ENCODE measurements around the gene CYP19A1.

Gene CYP19A1

DNA sequence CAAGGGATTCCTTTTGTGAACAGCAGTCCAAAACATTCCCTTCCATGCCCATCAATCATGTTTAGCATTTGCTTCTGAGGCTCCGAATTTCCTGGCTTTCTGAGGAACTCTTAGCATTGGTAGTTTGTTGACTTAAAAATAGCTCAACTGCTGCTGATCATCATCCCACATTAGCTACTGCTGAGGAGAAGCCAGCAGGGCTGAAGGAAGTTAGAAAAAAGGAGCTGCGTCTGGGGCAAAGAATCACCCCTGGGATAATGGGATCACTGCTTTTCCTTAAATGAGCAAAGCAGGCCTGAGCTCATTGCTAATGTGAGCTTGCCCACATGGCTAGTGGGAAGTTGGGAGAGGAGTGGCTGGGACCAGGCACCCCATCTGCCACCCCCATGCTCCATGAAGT, 39.8 kb downstream of the CYP19A1 start:
- TF ChIP-seq, protein P1, sequence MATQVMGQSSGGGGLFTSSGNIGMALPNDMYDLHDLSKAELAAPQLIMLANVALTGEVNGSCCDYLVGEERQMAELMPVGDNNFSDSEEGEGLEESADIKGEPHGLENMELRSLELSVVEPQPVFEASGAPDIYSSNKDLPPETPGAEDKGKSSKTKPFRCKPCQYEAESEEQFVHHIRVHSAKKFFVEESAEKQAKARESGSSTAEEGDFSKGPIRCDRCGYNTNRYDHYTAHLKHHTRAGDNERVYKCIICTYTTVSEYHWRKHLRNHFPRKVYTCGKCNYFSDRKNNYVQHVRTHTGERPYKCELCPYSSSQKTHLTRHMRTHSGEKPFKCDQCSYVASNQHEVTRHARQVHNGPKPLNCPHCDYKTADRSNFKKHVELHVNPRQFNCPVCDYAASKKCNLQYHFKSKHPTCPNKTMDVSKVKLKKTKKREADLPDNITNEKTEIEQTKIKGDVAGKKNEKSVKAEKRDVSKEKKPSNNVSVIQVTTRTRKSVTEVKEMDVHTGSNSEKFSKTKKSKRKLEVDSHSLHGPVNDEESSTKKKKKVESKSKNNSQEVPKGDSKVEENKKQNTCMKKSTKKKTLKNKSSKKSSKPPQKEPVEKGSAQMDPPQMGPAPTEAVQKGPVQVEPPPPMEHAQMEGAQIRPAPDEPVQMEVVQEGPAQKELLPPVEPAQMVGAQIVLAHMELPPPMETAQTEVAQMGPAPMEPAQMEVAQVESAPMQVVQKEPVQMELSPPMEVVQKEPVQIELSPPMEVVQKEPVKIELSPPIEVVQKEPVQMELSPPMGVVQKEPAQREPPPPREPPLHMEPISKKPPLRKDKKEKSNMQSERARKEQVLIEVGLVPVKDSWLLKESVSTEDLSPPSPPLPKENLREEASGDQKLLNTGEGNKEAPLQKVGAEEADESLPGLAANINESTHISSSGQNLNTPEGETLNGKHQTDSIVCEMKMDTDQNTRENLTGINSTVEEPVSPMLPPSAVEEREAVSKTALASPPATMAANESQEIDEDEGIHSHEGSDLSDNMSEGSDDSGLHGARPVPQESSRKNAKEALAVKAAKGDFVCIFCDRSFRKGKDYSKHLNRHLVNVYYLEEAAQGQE (IDR thresholded peaks at IDR 0.05; ENCODE audit: low read depth) = no peak
- no peak for TF ChIP-seq TAF1 (IDR thresholded peaks at IDR 0.05; ENCODE audit: low read depth)
- no peak for TF ChIP-seq CEBPB (IDR thresholded peaks at IDR 0.05)
- no peak for TF ChIP-seq CREB1 (IDR thresholded peaks at IDR 0.05; ENCODE audit: low read depth)
- no peak for TF ChIP-seq RAD21 (IDR thresholded peaks at IDR 0.05; ENCODE audit: low read depth)
- TF ChIP-seq ZBTB7A (IDR thresholded peaks at IDR 0.05; ENCODE audit: low read depth) = no peak
- TF ChIP-seq, protein P2, sequence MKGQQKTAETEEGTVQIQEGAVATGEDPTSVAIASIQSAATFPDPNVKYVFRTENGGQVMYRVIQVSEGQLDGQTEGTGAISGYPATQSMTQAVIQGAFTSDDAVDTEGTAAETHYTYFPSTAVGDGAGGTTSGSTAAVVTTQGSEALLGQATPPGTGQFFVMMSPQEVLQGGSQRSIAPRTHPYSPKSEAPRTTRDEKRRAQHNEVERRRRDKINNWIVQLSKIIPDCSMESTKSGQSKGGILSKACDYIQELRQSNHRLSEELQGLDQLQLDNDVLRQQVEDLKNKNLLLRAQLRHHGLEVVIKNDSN (IDR thresholded peaks at IDR 0.05) = no peak
- TF ChIP-seq, protein P3, sequence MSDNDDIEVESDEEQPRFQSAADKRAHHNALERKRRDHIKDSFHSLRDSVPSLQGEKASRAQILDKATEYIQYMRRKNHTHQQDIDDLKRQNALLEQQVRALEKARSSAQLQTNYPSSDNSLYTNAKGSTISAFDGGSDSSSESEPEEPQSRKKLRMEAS (IDR thresholded peaks at IDR 0.05) = no peak
- no peak for TF ChIP-seq EP300 (IDR thresholded peaks at IDR 0.05; ENCODE audit: borderline replicate concordance)
- TF ChIP-seq NFIC (IDR thresholded peaks at IDR 0.05) = no peak
- no peak for TF ChIP-seq FOXM1 (IDR thresholded peaks at IDR 0.05; ENCODE audit: borderline replicate concordance, low read depth)
- TF ChIP-seq EGR1 (IDR thresholded peaks at IDR 0.05) = no peak
- no peak for TF ChIP-seq TEAD4 (IDR thresholded peaks at IDR 0.05)
- TF ChIP-seq YY1 (IDR thresholded peaks at IDR 0.05; ENCODE audit: low read depth) = no peak

DNA sequence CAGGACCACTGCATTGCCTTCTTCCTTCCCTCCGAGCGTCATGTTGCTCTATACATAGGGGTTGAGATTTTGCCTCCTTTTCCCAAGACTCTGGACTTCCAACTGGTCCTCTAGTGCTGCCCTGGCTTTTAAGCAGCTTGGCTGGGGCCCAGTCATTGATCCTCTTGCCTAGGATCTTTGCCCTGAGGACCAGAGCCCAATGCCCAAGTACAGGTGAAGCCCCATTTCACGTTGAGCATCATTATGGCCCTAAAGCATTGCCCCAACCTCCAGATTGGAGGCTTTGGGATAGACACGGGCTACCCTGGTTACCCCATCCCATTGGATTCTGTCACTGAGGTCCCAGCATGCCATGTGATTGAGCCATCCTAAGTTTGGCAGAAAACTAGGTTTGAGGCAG, 47.7 kb downstream of the CYP19A1 start:
- TF ChIP-seq, protein P2 (IDR thresholded peaks at IDR 0.05) = no peak
- no peak for TF ChIP-seq TEAD4 (IDR thresholded peaks at IDR 0.05)
- no peak for TF ChIP-seq YY1 (IDR thresholded peaks at IDR 0.05; ENCODE audit: low read depth)
- no peak for TF ChIP-seq ZBTB7A (IDR thresholded peaks at IDR 0.05; ENCODE audit: low read depth)
- TF ChIP-seq, protein P3 (IDR thresholded peaks at IDR 0.05) = no peak
- TF ChIP-seq TCF12 (IDR thresholded peaks at IDR 0.05; ENCODE audit: low read depth) = no peak
- TF ChIP-seq RAD21 (IDR thresholded peaks at IDR 0.05; ENCODE audit: low read depth) = no peak
- no peak for TF ChIP-seq EP300 (IDR thresholded peaks at IDR 0.05; ENCODE audit: borderline replicate concordance)
- TF ChIP-seq NFIC (IDR thresholded peaks at IDR 0.05) = no peak
- TF ChIP-seq FOXM1 (IDR thresholded peaks at IDR 0.05; ENCODE audit: borderline replicate concordance, low read depth) = no peak
- no peak for TF ChIP-seq CREB1 (IDR thresholded peaks at IDR 0.05; ENCODE audit: low read depth)
- TF ChIP-seq TAF1 (IDR thresholded peaks at IDR 0.05; ENCODE audit: low read depth) = no peak
- no peak for TF ChIP-seq CEBPB (IDR thresholded peaks at IDR 0.05)
- no peak for TF ChIP-seq EGR1 (IDR thresholded peaks at IDR 0.05)
- TF ChIP-seq, protein P1 (IDR thresholded peaks at IDR 0.05; ENCODE audit: low read depth) = no peak

DNA sequence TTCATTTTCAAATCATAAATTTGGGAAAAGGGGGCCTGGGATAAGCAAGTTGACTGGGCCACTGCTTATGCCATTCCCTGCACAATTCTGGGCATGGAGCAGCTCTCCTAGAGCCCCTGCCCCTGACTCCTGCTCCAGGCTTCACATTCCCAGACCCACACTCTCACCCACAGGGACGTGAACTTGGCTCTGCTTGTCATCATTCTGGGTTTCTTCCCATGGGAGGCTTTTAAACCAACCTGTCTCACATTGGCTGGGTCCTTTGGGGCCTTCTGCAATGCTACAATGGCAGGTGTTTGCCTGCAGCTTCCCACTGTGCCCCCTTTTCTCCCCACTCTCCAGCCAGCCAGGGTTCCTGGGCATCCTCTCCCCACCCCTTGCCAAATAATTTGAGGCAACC, 49.1 kb downstream of the CYP19A1 start:
- no peak for TF ChIP-seq TCF12 (IDR thresholded peaks at IDR 0.05; ENCODE audit: low read depth)
- TF ChIP-seq, protein P3 (IDR thresholded peaks at IDR 0.05) = no peak
- TF ChIP-seq, protein P2 (IDR thresholded peaks at IDR 0.05) = no peak
- no peak for TF ChIP-seq FOXM1 (IDR thresholded peaks at IDR 0.05; ENCODE audit: borderline replicate concordance, low read depth)
- no peak for TF ChIP-seq EGR1 (IDR thresholded peaks at IDR 0.05)
- TF ChIP-seq, protein P1 (IDR thresholded peaks at IDR 0.05; ENCODE audit: low read depth) = no peak
- TF ChIP-seq TEAD4 (IDR thresholded peaks at IDR 0.05) = no peak
- TF ChIP-seq ZBTB7A (IDR thresholded peaks at IDR 0.05; ENCODE audit: low read depth) = no peak
- TF ChIP-seq RAD21 (IDR thresholded peaks at IDR 0.05; ENCODE audit: low read depth) = no peak
- no peak for TF ChIP-seq EP300 (IDR thresholded peaks at IDR 0.05; ENCODE audit: borderline replicate concordance)
- no peak for TF ChIP-seq TAF1 (IDR thresholded peaks at IDR 0.05; ENCODE audit: low read depth)
- no peak for TF ChIP-seq NFIC (IDR thresholded peaks at IDR 0.05)
- TF ChIP-seq CREB1 (IDR thresholded peaks at IDR 0.05; ENCODE audit: low read depth) = no peak
- no peak for TF ChIP-seq CEBPB (IDR thresholded peaks at IDR 0.05)
